Neural cell (in vitro differentiated cells): Measurements from ENCODE around the gene INPP5F. TPM values are rescaled to one million over a fixed set of nuclear protein-coding genes. Genes with fewer than 3 reads are reported as not detected.

ENCODE experiments used
- H2AFZ ChIP-seq: fragments of 200-600, 300-800 bp; sonication (generic), shearing (Covaris generic); 2 replicates; pipeline ENCODE4 v1.6.0; 2014; ENCODE audit warnings: low read depth, mild to moderate bottlenecking, antibody characterized with exemption, low read length, moderate library complexity
- H3F3A ChIP-seq: fragments of 200-600 bp; shearing (Covaris generic); 2 replicates; pipeline ENCODE4 v1.6.1; 2016; ENCODE audit warnings: mild to moderate bottlenecking, moderate library complexity, mixed read lengths, antibody characterized with exemption, low read length; ENCODE audit not compliant: insufficient read depth, poor library complexity, severe bottlenecking
- H3K27ac ChIP-seq: fragments of 200-600, 300-800 bp; sonication (generic), shearing (Covaris generic); 2 replicates; pipeline ENCODE4 v1.5.1; 2014; ENCODE audit warnings: mild to moderate bottlenecking, low read length, moderate library complexity
- H3K27me3 ChIP-seq: fragments of 300-800, 200-600 bp; sonication (generic), shearing (Covaris generic); 2 replicates; pipeline ENCODE4 v1.6.0; 2014; ENCODE audit warnings: mild to moderate bottlenecking, low read depth, low read length, moderate library complexity; ENCODE audit not compliant: insufficient read depth
- H3K36me3 ChIP-seq: fragments of 300-800, 200-600 bp; sonication (generic), shearing (Covaris generic); 2 replicates; pipeline ENCODE4 v1.5.1; 2014; ENCODE audit warnings: mild to moderate bottlenecking, antibody characterized with exemption, low read length, moderate library complexity; ENCODE audit not compliant: insufficient read depth
- H3K4me2 ChIP-seq: fragments of 300-800, 200-600 bp; sonication (generic), shearing (Covaris generic); 2 replicates; pipeline ENCODE4 v1.6.0; 2014; ENCODE audit warnings: mild to moderate bottlenecking, low read length
- H3K4me3 ChIP-seq: fragments of 300-800, 200-600 bp; sonication (generic), shearing (Covaris generic); 2 replicates; pipeline ENCODE4 v1.5.1; 2014; ENCODE audit warnings: mild to moderate bottlenecking, low read length, moderate library complexity
- H3K79me2 ChIP-seq: fragments of 200-600 bp; shearing (Covaris generic); replicated peaks from 2 replicates; pipeline ENCODE4 v1.6.0; 2014; ENCODE audit warnings: mild to moderate bottlenecking, low read length, moderate library complexity; ENCODE audit not compliant: insufficient read depth
- H3K9ac ChIP-seq: fragments of 300-800, 200-600 bp; sonication (generic), shearing (Covaris generic); 2 replicates; pipeline ENCODE4 v1.6.1; 2016; ENCODE audit warnings: mild to moderate bottlenecking, low read length, mixed read lengths
- H3K9me2 ChIP-seq: fragments of 200-600 bp; shearing (Covaris generic); 2 replicates; pipeline ENCODE4 v1.6.1; 2016; ENCODE audit warnings: mild to moderate bottlenecking, low read length, mixed read lengths; ENCODE audit not compliant: insufficient read depth
- H3K9me3 ChIP-seq: fragments of 200-600, 300-800 bp; sonication (generic), shearing (Covaris generic); 2 replicates; pipeline ENCODE4 v1.6.1; 2016; ENCODE audit warnings: mild to moderate bottlenecking, mixed run types, low read length, moderate library complexity, mixed read lengths
- H4K20me1 ChIP-seq: fragments of 200-600 bp; shearing (Covaris generic); 2 replicates; pipeline ENCODE4 v1.6.1; 2016; ENCODE audit warnings: mild to moderate bottlenecking, mixed run types; ENCODE audit not compliant: insufficient read depth
- EP300 ChIP-seq: fragments of 450-650 bp; conservative IDR thresholded peaks from 2 replicates; pipeline ENCODE4 v1.6.1; 2014; ENCODE audit warnings: antibody characterized with exemption, mild to moderate bottlenecking, moderate library complexity; ENCODE audit not compliant: poor library complexity, severe bottlenecking
- EZH2 ChIP-seq: fragments of 200-600, 300-800 bp; shearing (Covaris generic), sonication (generic); IDR thresholded peaks from 2 replicates; pipeline ENCODE4 v1.6.1; 2014; ENCODE audit warnings: antibody characterized with exemption, low read length, borderline replicate concordance, mild to moderate bottlenecking; ENCODE audit not compliant: insufficient read depth, poor library complexity, severe bottlenecking
- MXI1 ChIP-seq: fragments of 450-650 bp; conservative IDR thresholded peaks from 2 replicates; pipeline ENCODE4 v1.6.1; 2014; ENCODE audit warnings: antibody characterized with exemption, mild to moderate bottlenecking; ENCODE audit not compliant: poor library complexity, severe bottlenecking
- TAF1 ChIP-seq: IDR thresholded peaks from 2 replicates; pipeline ENCODE4 v1.6.1; 2012; ENCODE audit warnings: low read depth
- polyA plus RNA-seq: library from polyadenylated mRNA; depleted of rRNA; stranded (reverse); fragments of >200 nt; gene quantifications from 2 replicates; pipeline ENCODE4 v1.2.3, GENCODE V29; 2014
- TF ChIP-seq, protein P1 (sequence below): IDR thresholded peaks from 2 replicates; pipeline ENCODE4 v1.6.1; 2012; ENCODE audit warnings: borderline replicate concordance
- TF ChIP-seq, protein P2 (sequence below): fragments of 450-650 bp; IDR thresholded peaks from 2 replicates; pipeline ENCODE4 v1.5.1; 2014; ENCODE audit warnings: antibody characterized with exemption, mild to moderate bottlenecking, moderate library complexity; ENCODE audit not compliant: poor library complexity, severe bottlenecking

The INPP5F gene
- polyA plus RNA-seq, 1 donor from 2014 or later, result 114 TPM

DNA sequence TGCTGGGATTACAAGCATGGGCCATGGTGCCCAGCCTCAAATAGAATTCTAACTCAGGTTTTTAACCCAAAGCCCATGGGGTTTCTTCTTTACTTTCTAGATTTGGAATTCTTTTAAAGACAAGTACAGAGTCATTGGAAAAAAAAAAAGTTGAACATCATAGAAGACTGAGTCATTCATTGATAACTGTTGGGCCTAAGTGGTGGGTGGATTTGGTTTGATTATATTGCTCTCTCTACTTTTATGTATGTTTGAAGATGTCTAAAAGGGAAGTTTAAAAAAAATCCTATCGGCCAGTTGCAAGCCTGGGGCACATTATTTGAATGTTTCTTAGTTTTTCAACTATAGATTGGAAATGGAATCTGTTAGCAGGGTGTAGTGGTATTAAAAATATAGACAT lies 49.7 kb downstream of the INPP5F start:
- Histone ChIP-seq H3K79me2 (no peaks in the 10 kb centered on the region), H3K9me2 (no peaks in the 10 kb centered on the region), H3K9ac (no peak overlapping the region), H2AFZ (no peak overlapping the region), H3K4me3 (no peak overlapping the region), H3K4me2 (no peak overlapping the region), H3F3A (no peaks in the 10 kb centered on the region), H3K36me3 (no peaks in the 10 kb centered on the region), H3K9me3 (no peaks in the 10 kb centered on the region), H3K27me3 (no peaks in the 10 kb centered on the region), H3K27ac (no peak overlapping the region), H4K20me1 (no peaks in the 10 kb centered on the region)
- no peak for TF ChIP-seq TAF1
- no peak for TF ChIP-seq EZH2
- no peak for TF ChIP-seq MXI1
- TF ChIP-seq, protein P1, sequence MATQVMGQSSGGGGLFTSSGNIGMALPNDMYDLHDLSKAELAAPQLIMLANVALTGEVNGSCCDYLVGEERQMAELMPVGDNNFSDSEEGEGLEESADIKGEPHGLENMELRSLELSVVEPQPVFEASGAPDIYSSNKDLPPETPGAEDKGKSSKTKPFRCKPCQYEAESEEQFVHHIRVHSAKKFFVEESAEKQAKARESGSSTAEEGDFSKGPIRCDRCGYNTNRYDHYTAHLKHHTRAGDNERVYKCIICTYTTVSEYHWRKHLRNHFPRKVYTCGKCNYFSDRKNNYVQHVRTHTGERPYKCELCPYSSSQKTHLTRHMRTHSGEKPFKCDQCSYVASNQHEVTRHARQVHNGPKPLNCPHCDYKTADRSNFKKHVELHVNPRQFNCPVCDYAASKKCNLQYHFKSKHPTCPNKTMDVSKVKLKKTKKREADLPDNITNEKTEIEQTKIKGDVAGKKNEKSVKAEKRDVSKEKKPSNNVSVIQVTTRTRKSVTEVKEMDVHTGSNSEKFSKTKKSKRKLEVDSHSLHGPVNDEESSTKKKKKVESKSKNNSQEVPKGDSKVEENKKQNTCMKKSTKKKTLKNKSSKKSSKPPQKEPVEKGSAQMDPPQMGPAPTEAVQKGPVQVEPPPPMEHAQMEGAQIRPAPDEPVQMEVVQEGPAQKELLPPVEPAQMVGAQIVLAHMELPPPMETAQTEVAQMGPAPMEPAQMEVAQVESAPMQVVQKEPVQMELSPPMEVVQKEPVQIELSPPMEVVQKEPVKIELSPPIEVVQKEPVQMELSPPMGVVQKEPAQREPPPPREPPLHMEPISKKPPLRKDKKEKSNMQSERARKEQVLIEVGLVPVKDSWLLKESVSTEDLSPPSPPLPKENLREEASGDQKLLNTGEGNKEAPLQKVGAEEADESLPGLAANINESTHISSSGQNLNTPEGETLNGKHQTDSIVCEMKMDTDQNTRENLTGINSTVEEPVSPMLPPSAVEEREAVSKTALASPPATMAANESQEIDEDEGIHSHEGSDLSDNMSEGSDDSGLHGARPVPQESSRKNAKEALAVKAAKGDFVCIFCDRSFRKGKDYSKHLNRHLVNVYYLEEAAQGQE, result no peak
- TF ChIP-seq EP300, result no peak
- TF ChIP-seq, protein P2, sequence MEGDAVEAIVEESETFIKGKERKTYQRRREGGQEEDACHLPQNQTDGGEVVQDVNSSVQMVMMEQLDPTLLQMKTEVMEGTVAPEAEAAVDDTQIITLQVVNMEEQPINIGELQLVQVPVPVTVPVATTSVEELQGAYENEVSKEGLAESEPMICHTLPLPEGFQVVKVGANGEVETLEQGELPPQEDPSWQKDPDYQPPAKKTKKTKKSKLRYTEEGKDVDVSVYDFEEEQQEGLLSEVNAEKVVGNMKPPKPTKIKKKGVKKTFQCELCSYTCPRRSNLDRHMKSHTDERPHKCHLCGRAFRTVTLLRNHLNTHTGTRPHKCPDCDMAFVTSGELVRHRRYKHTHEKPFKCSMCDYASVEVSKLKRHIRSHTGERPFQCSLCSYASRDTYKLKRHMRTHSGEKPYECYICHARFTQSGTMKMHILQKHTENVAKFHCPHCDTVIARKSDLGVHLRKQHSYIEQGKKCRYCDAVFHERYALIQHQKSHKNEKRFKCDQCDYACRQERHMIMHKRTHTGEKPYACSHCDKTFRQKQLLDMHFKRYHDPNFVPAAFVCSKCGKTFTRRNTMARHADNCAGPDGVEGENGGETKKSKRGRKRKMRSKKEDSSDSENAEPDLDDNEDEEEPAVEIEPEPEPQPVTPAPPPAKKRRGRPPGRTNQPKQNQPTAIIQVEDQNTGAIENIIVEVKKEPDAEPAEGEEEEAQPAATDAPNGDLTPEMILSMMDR, result no peak

DNA sequence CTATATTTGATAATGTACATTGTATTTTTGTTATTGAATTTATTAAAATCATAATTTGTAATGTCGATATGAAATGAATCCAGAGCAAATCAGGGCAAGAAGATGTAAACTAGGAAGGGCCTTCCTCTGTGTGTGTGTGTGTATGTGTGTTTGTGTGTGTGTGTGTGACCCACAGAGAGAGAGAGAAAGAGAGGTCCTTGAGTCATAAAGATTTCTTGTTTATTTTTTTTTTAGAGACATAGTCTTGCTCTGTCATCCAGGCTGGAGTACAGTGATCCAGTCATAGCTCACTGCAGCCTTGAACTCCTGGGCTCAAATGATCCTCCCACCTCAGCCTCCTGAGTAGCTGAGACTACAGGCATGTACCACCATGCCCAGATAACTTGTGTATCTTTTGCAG lies 50.7 kb downstream of the INPP5F start:
- TF ChIP-seq MXI1, result no peak
- TF ChIP-seq EZH2, result no peak
- TF ChIP-seq, protein P1, result no peak
- no peak overlapping the region for H3K4me3 ChIP-seq
- no peaks in the 10 kb centered on the region for H3K9me2 ChIP-seq

More for the DNA sequence above, 50.7 kb downstream of the INPP5F start:
- H3K4me2 ChIP-seq, result no peak overlapping the region
- no peak overlapping the region for H2AFZ ChIP-seq
- H3F3A ChIP-seq, result no peaks in the 10 kb centered on the region
- no peaks in the 10 kb centered on the region for H3K36me3 ChIP-seq
- H3K79me2 ChIP-seq, result no peaks in the 10 kb centered on the region
- H4K20me1 ChIP-seq, result no peaks in the 10 kb centered on the region
- no peaks in the 10 kb centered on the region for H3K27me3 ChIP-seq
- H3K9ac ChIP-seq, result no peak overlapping the region
- H3K9me3 ChIP-seq, result no peaks in the 10 kb centered on the region
- H3K27ac ChIP-seq, result no peak overlapping the region
